Smooth muscle cell (in vitro differentiated cells): Measurements from ENCODE around the gene P3H2. TPM values are rescaled to one million over a fixed set of nuclear protein-coding genes. Genes with fewer than 3 reads are reported as not detected.

ENCODE experiments used
- DNase-seq: peaks from one replicate; lab custom pipeline; 2025; ENCODE audit not compliant: unreplicated experiment; lab: John Stamatoyannopoulos, UW
- H2AFZ ChIP-seq: fragments of 200-600 bp; sonication (generic); 2 replicates; pipeline ENCODE4 v1.6.0; 2016; ENCODE audit warnings: antibody characterized with exemption, low read depth, mild to moderate bottlenecking
- H3F3A ChIP-seq: fragments of 200-600 bp; sonication (generic); 2 replicates; pipeline ENCODE4 v1.6.0; 2017; ENCODE audit warnings: antibody characterized with exemption, low read depth
- H3K27ac ChIP-seq: fragments of 200-600 bp; sonication (generic); 2 replicates; pipeline ENCODE4 v1.5.1; 2016; ENCODE audit warnings: low read depth, mild to moderate bottlenecking
- H3K27me3 ChIP-seq: fragments of 200-600 bp; sonication (generic); 2 replicates; pipeline ENCODE4 v1.6.1; 2016; ENCODE audit warnings: low read depth, mild to moderate bottlenecking
- H3K36me3 ChIP-seq: fragments of 200-600 bp; sonication (generic); 2 replicates; pipeline ENCODE4 v1.5.1; 2016; ENCODE audit warnings: low read depth
- H3K4me1 ChIP-seq: fragments of 200-600 bp; sonication (generic); 2 replicates; pipeline ENCODE4 v1.5.1; 2016; ENCODE audit warnings: low read depth
- H3K4me2 ChIP-seq: fragments of 200-600 bp; sonication (generic); 2 replicates; pipeline ENCODE4 v1.6.0; 2016; ENCODE audit warnings: mild to moderate bottlenecking
- H3K4me3 ChIP-seq: fragments of 200-600 bp; sonication (generic); 2 replicates; pipeline ENCODE4 v1.5.1; 2016; ENCODE audit warnings: mild to moderate bottlenecking
- H3K79me2 ChIP-seq: fragments of 200-600 bp; sonication (generic); 2 replicates; pipeline ENCODE4 v1.6.0; 2016; ENCODE audit warnings: low read depth, mild to moderate bottlenecking
- H3K9ac ChIP-seq: fragments of 200-600 bp; sonication (generic); 2 replicates; pipeline ENCODE4 v1.6.0; 2016; ENCODE audit warnings: low read depth
- H3K9me3 ChIP-seq: fragments of 200-600 bp; sonication (generic); replicated peaks from 2 replicates; pipeline ENCODE4 v1.5.1; 2016; ENCODE audit warnings: low read depth
- H4K20me1 ChIP-seq: fragments of 200-600 bp; sonication (generic); 2 replicates; pipeline ENCODE4 v1.6.0; 2016; ENCODE audit warnings: low read depth
- CTCF ChIP-seq: fragments of 200-600 bp; sonication (generic); IDR thresholded peaks from 2 replicates; pipeline ENCODE4 v1.5.1; 2017; ENCODE audit warnings: borderline replicate concordance, mild to moderate bottlenecking, antibody characterized with exemption; ENCODE audit not compliant: insufficient read depth, poor library complexity, severe bottlenecking
- WGBS: methylation state at CpG from one replicate; pipeline ENCODE4 v1.1.7; 2016; ENCODE audit warnings: low lambda C conversion rate; 5-methylcytosine and 5-hydroxymethylcytosine counted together
- polyA plus RNA-seq: library from polyadenylated mRNA; unstranded; fragments of >200 nt; fragmentation: Nextera tagmentation; extraction: Ambion mirVana; gene quantifications from 2 replicates; pipeline ENCODE4 v1.2.1, GENCODE V29; 2016
- total RNA-seq: library from RNA; depleted of rRNA; stranded (reverse); fragments of >200 nt; gene quantifications from 2 replicates; pipeline ENCODE4 v1.2.3, GENCODE V29; 2014

Gene P3H2
- total and polyA plus RNA-seq, 2 experiments from 2014 or later: 6.5 to 27.3 TPM

GRCh38 chr3:190063490-190063889 is 57.2 kb downstream of the P3H2 start:
- no peak overlapping the region for H2AFZ ChIP-seq
- no peaks in the 10 kb centered on the region for H3K9me3 ChIP-seq
- no peak for DNase-seq
- H3K36me3 ChIP-seq: no peaks in the 10 kb centered on the region
- no peak overlapping the region for H3K4me2 ChIP-seq
- H3K27me3 ChIP-seq: no peaks in the 10 kb centered on the region
- no peaks in the 10 kb centered on the region for H4K20me1 ChIP-seq
- no peaks in the 10 kb centered on the region for H3K79me2 ChIP-seq
- peaks cover 22% of the 10 kb centered on the region for H3K4me1 ChIP-seq
- peaks cover 4% of the 10 kb centered on the region for H3F3A ChIP-seq
- WGBS: 64% methylated on average over 3 of the region's 3 CpGs
- no peak overlapping the region for H3K4me3 ChIP-seq
- no peak overlapping the region for H3K9ac ChIP-seq
- TF ChIP-seq CTCF: no peak
- H3K27ac ChIP-seq: peak overlapping the region; percentile 72

GRCh38 chr3:190060192-190060775 is 60.4 kb downstream of the P3H2 start:
- Histone ChIP-seq H3K9me3 (no peaks in the 10 kb centered on the region), H3K79me2 (no peaks in the 10 kb centered on the region), H2AFZ (no peak overlapping the region), H3K4me1 (peaks cover 32% of the 10 kb centered on the region), H3K4me2 (no peak overlapping the region), H3F3A (peaks cover 4% of the 10 kb centered on the region), H3K4me3 (no peak overlapping the region), H3K36me3 (no peaks in the 10 kb centered on the region), H3K9ac (no peak overlapping the region), H3K27ac (no peak overlapping the region), H4K20me1 (no peaks in the 10 kb centered on the region), H3K27me3 (no peaks in the 10 kb centered on the region)
- no peak for TF ChIP-seq CTCF
- DNase-seq: no peak
- 92% methylated on average over 4 of the region's 4 CpGs for WGBS

- Histone ChIP-seq H4K20me1 (no peaks in the 10 kb centered on the region), H3K36me3 (no peaks in the 10 kb centered on the region), H3K79me2 (no peaks in the 10 kb centered on the region), H3K4me3 (no peak overlapping the region), H3K27me3 (no peaks in the 10 kb centered on the region), H3K27ac (peak overlapping the region; percentile 80), H3F3A (peaks cover 4% of the 10 kb centered on the region), H3K9ac (peak overlapping the region; percentile 7), H2AFZ (peak overlapping the region; percentile 47), H3K9me3 (no peaks in the 10 kb centered on the region), H3K4me2 (peak overlapping the region; percentile 44), H3K4me1 (peaks cover 32% of the 10 kb centered on the region)
- no peak for TF ChIP-seq CTCF
- 20% methylated on average over 1 of the region's 1 CpG for WGBS
- no peak for DNase-seq
These were observed 61.5 kb downstream of the P3H2 start for GRCh38 chr3:190059242-190059590.
